Measurements from ENCODE around the gene MPO. TPM values are rescaled to one million over a fixed set of nuclear protein-coding genes. Genes with fewer than 3 reads are reported as not detected.

Gene MPO
- total and polyA plus RNA-seq, 2 donors (not counting 1 experiment from before 2014, with no cell fraction given) = 0.01 TPM; not detected in 1

DNA sequence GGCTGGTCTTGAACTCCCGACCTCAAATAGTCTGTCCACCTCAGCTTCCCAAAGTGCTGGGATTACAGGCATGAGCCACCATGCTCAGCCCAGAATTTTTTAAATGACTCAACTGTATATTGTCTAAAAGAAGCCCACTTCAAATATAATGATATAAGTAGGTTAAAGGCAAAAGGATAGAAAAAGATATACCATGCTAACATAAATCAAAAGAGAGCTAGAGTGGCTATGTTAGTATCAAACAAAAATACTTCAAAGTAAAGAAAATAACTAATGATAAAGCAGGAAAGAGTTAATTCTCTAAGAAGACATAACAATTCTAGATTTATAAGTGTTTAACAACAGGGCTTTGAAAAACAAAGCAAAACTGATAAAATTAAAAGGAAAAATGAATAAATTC, 13.3 kb upstream of the MPO start:
- Histone ChIP-seq H3K9ac (ENCODE audit: insufficient read depth, low read length) (no peak overlapping the region), H3K36me3 (ENCODE audit: control insufficient read depth, insufficient read depth, low read length) (no peaks in the 10 kb centered on the region), H3K4me2 (ENCODE audit: extremely low read depth, insufficient read depth, low read length) (no peak overlapping the region), H3K9me3 (ENCODE audit: control insufficient read depth, insufficient read depth, low read depth, low read length) (no peaks in the 10 kb centered on the region), H3K27me3 (ENCODE audit: control insufficient read depth, insufficient read depth, low read length) (peaks cover 4% of the 10 kb centered on the region), H3K4me1 (ENCODE audit: control insufficient read depth, extremely low read depth, insufficient read depth, low read length) (no peaks in the 10 kb centered on the region), H3K79me2 (ENCODE audit: control insufficient read depth, insufficient read depth, low read length) (no peaks in the 10 kb centered on the region), H2AFZ (ENCODE audit: low read length) (no peak overlapping the region), H3K27ac (ENCODE audit: insufficient read depth, low read length) (no peak overlapping the region), H3K4me3 (replicated peaks in 1 of 4; ENCODE audit: control extremely low read depth in 1 of 4, insufficient read depth in 1 of 4, low read depth in 3 of 4, low read length in 4 of 4) (no peak overlapping the region), H4K20me1 (ENCODE audit: control insufficient read depth, extremely low read depth, insufficient read depth, low read length) (no peaks in the 10 kb centered on the region)
- TF ChIP-seq, protein P1, sequence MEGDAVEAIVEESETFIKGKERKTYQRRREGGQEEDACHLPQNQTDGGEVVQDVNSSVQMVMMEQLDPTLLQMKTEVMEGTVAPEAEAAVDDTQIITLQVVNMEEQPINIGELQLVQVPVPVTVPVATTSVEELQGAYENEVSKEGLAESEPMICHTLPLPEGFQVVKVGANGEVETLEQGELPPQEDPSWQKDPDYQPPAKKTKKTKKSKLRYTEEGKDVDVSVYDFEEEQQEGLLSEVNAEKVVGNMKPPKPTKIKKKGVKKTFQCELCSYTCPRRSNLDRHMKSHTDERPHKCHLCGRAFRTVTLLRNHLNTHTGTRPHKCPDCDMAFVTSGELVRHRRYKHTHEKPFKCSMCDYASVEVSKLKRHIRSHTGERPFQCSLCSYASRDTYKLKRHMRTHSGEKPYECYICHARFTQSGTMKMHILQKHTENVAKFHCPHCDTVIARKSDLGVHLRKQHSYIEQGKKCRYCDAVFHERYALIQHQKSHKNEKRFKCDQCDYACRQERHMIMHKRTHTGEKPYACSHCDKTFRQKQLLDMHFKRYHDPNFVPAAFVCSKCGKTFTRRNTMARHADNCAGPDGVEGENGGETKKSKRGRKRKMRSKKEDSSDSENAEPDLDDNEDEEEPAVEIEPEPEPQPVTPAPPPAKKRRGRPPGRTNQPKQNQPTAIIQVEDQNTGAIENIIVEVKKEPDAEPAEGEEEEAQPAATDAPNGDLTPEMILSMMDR (conservative IDR thresholded peaks at IDR 0.05 in 1 of 2, IDR thresholded peaks at IDR 0.05 in 1 of 2; ENCODE audit: low read depth in 1 of 2, low read length in 2 of 2) = no peak
- no peak for TF ChIP-seq EZH2 (IDR thresholded peaks at IDR 0.05; ENCODE audit: low read length, missing control alignments)
- no peak for DNase-seq (ENCODE audit: low read depth in 2 of 2)

- Histone ChIP-seq H3K4me2 (ENCODE audit: extremely low read depth, insufficient read depth, low read length) (no peak overlapping the region), H2AFZ (ENCODE audit: low read length) (no peak overlapping the region), H3K4me1 (ENCODE audit: control insufficient read depth, extremely low read depth, insufficient read depth, low read length) (no peaks in the 10 kb centered on the region), H4K20me1 (ENCODE audit: control insufficient read depth, extremely low read depth, insufficient read depth, low read length) (no peaks in the 10 kb centered on the region), H3K27ac (ENCODE audit: insufficient read depth, low read length) (no peak overlapping the region), H3K4me3 (replicated peaks in 1 of 4; ENCODE audit: control extremely low read depth in 1 of 4, insufficient read depth in 1 of 4, low read depth in 3 of 4, low read length in 4 of 4) (no peak overlapping the region), H3K36me3 (ENCODE audit: control insufficient read depth, insufficient read depth, low read length) (no peaks in the 10 kb centered on the region), H3K9ac (ENCODE audit: insufficient read depth, low read length) (no peak overlapping the region), H3K27me3 (ENCODE audit: control insufficient read depth, insufficient read depth, low read length) (peaks cover 4% of the 10 kb centered on the region), H3K79me2 (ENCODE audit: control insufficient read depth, insufficient read depth, low read length) (no peaks in the 10 kb centered on the region), H3K9me3 (ENCODE audit: control insufficient read depth, insufficient read depth, low read depth, low read length) (no peaks in the 10 kb centered on the region)
- no peak for DNase-seq (ENCODE audit: low read depth in 2 of 2)
- TF ChIP-seq EZH2 (IDR thresholded peaks at IDR 0.05; ENCODE audit: low read length, missing control alignments) = no peak
- TF ChIP-seq, protein P1 (conservative IDR thresholded peaks at IDR 0.05 in 1 of 2, IDR thresholded peaks at IDR 0.05 in 1 of 2; ENCODE audit: low read depth in 1 of 2, low read length in 2 of 2) = no peak
Observed at GRCh38 chr17:58291246-58291645, 10.5 kb upstream of the MPO start.

DNA sequence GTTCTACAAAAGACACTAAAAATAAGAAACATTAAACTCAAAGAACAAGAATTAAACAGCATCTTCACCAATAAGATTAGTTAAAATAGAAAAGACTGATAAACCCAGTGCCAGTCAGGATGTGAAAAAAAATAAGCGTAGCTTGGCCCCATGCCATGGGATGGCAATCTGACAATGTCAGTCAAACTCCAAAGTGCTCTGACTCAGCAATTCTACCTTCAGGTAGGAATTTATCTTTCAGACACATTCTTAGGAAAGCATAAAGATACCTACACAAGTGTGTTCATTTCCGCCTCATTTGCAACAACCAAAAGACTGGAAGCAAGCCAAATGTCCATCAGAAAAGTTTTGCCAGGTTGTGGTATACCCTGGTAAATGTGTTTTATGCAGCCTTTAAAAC, 9.1 kb upstream of the MPO start:
- Histone ChIP-seq H3K27ac (ENCODE audit: insufficient read depth, low read length) (no peak overlapping the region), H3K9ac (ENCODE audit: insufficient read depth, low read length) (no peak overlapping the region), H3K9me3 (ENCODE audit: control insufficient read depth, insufficient read depth, low read depth, low read length) (no peaks in the 10 kb centered on the region), H2AFZ (ENCODE audit: low read length) (no peak overlapping the region), H3K36me3 (ENCODE audit: control insufficient read depth, insufficient read depth, low read length) (no peaks in the 10 kb centered on the region), H3K79me2 (ENCODE audit: control insufficient read depth, insufficient read depth, low read length) (no peaks in the 10 kb centered on the region), H3K27me3 (ENCODE audit: control insufficient read depth, insufficient read depth, low read length) (peaks cover 4% of the 10 kb centered on the region), H3K4me1 (ENCODE audit: control insufficient read depth, extremely low read depth, insufficient read depth, low read length) (no peaks in the 10 kb centered on the region), H3K4me3 (replicated peaks in 1 of 4; ENCODE audit: control extremely low read depth in 1 of 4, insufficient read depth in 1 of 4, low read depth in 3 of 4, low read length in 4 of 4) (no peak overlapping the region), H4K20me1 (ENCODE audit: control insufficient read depth, extremely low read depth, insufficient read depth, low read length) (no peaks in the 10 kb centered on the region), H3K4me2 (ENCODE audit: extremely low read depth, insufficient read depth, low read length) (no peak overlapping the region)
- no peak for DNase-seq (ENCODE audit: low read depth in 2 of 2)
- TF ChIP-seq, protein P1 (conservative IDR thresholded peaks at IDR 0.05 in 1 of 2, IDR thresholded peaks at IDR 0.05 in 1 of 2; ENCODE audit: low read depth in 1 of 2, low read length in 2 of 2) = no peak
- TF ChIP-seq EZH2 (IDR thresholded peaks at IDR 0.05; ENCODE audit: low read length, missing control alignments) = no peak
